ENCODE measurements around the gene FKBP3. TPM values are rescaled to one million over a fixed set of nuclear protein-coding genes. Genes with fewer than 3 reads are reported as not detected.
A peak's percentile ranks its signal among the peaks of the same experiment; 100 is the strongest.

FKBP3 gene
- total and polyA plus RNA-seq, 2 of the 13 experiments (the other 11 are each of a cell fraction or from before 2014, with no cell fraction given): 57.0 to 87.6 TPM

GRCh38 chr14:45134051-45134958 lies at the start of gene FKBP3 (continued):
- TF ChIP-seq JARID2 (CRISPR knock-in tag; IDR thresholded peaks at IDR 0.05; ENCODE audit: insufficient replicate concordance) (no peak), ZNF782 (CRISPR knock-in tag; IDR thresholded peaks at IDR 0.05; ENCODE audit: borderline replicate concordance) (peak; percentile 69; the same call in 1 of the 2 replicates), AGO2 (optimal IDR thresholded peaks at IDR 0.05; ENCODE audit: low read depth, low read length) (peak; percentile 56), ZBTB20 (CRISPR knock-in tag; IDR thresholded peaks at IDR 0.05; ENCODE audit: borderline replicate concordance, low read depth) (peak; percentile 35; the same call in 1 of the 2 replicates), ZBTB21 (CRISPR knock-in tag; IDR thresholded peaks at IDR 0.05) (no peak), TEAD3 (CRISPR knock-in tag; optimal IDR thresholded peaks at IDR 0.05; ENCODE audit: borderline replicate concordance) (peak; percentile 41), ATF4 (CRISPR knock-in tag; IDR thresholded peaks at IDR 0.05) (no peak), HDAC1 (CRISPR knock-in tag; IDR thresholded peaks at IDR 0.05) (peak; percentile 45; the same call in 1 of the 2 replicates), ZNF354B (CRISPR knock-in tag; IDR thresholded peaks at IDR 0.05) (no peak), ZMAT3 (CRISPR knock-in tag; conservative IDR thresholded peaks at IDR 0.05) (peak; percentile 82), ZNF282 (IDR thresholded peaks at IDR 0.05; ENCODE audit: partially characterized antibody) (no peak), ZNF891 (CRISPR knock-in tag; IDR thresholded peaks at IDR 0.05) (peak; percentile 96), PPARG (CRISPR knock-in tag; conservative IDR thresholded peaks at IDR 0.05) (no peak), ZBTB37 (CRISPR knock-in tag; IDR thresholded peaks at IDR 0.05) (no peak), ZNF572 (CRISPR knock-in tag; IDR thresholded peaks at IDR 0.05) (no peak), MYC (CRISPR knock-in tag; IDR thresholded peaks at IDR 0.05; ENCODE audit: borderline replicate concordance) (peak; percentile 74; the same call in 1 of the 2 replicates), SMAD1 (CRISPR knock-in tag; IDR thresholded peaks at IDR 0.05; ENCODE audit: borderline replicate concordance, low read depth) (no peak)
- TF ChIP-seq, protein P1, sequence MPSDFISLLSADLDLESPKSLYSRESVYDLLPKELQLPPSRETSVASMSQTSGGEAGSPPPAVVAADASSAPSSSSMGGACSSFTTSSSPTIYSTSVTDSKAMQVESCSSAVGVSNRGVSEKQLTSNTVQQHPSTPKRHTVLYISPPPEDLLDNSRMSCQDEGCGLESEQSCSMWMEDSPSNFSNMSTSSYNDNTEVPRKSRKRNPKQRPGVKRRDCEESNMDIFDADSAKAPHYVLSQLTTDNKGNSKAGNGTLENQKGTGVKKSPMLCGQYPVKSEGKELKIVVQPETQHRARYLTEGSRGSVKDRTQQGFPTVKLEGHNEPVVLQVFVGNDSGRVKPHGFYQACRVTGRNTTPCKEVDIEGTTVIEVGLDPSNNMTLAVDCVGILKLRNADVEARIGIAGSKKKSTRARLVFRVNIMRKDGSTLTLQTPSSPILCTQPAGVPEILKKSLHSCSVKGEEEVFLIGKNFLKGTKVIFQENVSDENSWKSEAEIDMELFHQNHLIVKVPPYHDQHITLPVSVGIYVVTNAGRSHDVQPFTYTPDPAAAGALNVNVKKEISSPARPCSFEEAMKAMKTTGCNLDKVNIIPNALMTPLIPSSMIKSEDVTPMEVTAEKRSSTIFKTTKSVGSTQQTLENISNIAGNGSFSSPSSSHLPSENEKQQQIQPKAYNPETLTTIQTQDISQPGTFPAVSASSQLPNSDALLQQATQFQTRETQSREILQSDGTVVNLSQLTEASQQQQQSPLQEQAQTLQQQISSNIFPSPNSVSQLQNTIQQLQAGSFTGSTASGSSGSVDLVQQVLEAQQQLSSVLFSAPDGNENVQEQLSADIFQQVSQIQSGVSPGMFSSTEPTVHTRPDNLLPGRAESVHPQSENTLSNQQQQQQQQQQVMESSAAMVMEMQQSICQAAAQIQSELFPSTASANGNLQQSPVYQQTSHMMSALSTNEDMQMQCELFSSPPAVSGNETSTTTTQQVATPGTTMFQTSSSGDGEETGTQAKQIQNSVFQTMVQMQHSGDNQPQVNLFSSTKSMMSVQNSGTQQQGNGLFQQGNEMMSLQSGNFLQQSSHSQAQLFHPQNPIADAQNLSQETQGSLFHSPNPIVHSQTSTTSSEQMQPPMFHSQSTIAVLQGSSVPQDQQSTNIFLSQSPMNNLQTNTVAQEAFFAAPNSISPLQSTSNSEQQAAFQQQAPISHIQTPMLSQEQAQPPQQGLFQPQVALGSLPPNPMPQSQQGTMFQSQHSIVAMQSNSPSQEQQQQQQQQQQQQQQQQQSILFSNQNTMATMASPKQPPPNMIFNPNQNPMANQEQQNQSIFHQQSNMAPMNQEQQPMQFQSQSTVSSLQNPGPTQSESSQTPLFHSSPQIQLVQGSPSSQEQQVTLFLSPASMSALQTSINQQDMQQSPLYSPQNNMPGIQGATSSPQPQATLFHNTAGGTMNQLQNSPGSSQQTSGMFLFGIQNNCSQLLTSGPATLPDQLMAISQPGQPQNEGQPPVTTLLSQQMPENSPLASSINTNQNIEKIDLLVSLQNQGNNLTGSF (CRISPR knock-in tag; IDR thresholded peaks at IDR 0.05): no peak
- TF ChIP-seq, protein P2, sequence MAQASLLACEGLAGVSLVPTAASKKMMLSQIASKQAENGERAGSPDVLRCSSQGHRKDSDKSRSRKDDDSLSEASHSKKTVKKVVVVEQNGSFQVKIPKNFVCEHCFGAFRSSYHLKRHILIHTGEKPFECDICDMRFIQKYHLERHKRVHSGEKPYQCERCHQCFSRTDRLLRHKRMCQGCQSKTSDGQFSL (CRISPR knock-in tag; IDR thresholded peaks at IDR 0.05): no peak
- TF ChIP-seq, protein P3, sequence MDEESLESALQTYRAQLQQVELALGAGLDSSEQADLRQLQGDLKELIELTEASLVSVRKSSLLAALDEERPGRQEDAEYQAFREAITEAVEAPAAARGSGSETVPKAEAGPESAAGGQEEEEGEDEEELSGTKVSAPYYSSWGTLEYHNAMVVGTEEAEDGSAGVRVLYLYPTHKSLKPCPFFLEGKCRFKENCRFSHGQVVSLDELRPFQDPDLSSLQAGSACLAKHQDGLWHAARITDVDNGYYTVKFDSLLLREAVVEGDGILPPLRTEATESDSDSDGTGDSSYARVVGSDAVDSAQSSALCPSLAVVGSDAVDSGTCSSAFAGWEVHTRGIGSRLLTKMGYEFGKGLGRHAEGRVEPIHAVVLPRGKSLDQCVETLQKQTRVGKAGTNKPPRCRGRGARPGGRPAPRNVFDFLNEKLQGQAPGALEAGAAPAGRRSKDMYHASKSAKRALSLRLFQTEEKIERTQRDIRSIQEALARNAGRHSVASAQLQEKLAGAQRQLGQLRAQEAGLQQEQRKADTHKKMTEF (CRISPR knock-in tag; IDR thresholded peaks at IDR 0.05): peak; percentile 87
